WI38 (cell line): ENCODE measurements around the gene DEFB128.

Experiments
- H3K4me3 ChIP-seq: 2 replicates; pipeline ENCODE4 v1.5.1; 2011; ENCODE audit warnings: low read depth, mild to moderate bottlenecking, control low read depth, low read length
- TF ChIP-seq, protein P1 (sequence below): IDR thresholded peaks from 2 replicates; pipeline ENCODE4 v1.5.1; 2012; ENCODE audit warnings: low read depth, mild to moderate bottlenecking, control low read depth, low read length

Gene DEFB128

DNA sequence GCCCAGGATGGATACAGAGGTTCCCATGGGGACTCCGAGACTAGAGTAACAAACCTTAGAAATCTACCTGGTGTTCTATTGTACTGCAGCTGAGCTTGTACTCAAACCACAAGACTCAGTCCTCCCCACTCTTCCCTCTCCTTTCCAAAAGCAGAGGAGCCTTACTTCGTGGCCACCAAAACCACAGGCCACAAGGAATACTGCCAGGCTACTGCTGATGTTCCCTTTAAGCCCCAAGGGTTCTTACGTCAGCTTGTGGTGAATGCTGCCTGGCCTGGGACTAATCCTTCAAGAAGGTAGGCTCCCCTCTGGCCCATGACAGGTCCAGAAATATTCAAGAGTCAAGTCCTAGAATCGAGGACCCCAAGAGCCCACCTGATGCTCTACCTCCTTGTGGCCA lies 10.5 kb upstream of the DEFB128 start:
- TF ChIP-seq, protein P1, sequence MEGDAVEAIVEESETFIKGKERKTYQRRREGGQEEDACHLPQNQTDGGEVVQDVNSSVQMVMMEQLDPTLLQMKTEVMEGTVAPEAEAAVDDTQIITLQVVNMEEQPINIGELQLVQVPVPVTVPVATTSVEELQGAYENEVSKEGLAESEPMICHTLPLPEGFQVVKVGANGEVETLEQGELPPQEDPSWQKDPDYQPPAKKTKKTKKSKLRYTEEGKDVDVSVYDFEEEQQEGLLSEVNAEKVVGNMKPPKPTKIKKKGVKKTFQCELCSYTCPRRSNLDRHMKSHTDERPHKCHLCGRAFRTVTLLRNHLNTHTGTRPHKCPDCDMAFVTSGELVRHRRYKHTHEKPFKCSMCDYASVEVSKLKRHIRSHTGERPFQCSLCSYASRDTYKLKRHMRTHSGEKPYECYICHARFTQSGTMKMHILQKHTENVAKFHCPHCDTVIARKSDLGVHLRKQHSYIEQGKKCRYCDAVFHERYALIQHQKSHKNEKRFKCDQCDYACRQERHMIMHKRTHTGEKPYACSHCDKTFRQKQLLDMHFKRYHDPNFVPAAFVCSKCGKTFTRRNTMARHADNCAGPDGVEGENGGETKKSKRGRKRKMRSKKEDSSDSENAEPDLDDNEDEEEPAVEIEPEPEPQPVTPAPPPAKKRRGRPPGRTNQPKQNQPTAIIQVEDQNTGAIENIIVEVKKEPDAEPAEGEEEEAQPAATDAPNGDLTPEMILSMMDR, result no peak
- no peak overlapping the region for H3K4me3 ChIP-seq

DNA sequence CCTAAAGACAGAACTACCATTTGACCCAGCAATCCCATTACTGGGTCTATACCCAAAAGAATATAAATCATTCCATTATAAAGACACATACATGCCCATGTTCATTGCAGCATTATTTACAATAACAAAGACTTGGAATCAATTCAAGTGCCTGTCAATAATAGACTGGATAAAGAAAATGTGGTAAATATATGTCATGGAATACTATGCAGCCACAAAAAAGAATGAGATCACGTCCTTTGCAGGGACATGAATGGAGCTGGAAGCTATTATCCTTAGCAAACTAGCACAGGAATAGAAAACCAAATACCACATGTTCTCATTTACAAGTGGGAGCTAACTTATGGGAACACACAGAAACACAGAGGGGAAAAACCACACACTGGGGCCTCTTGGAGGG lies 8.7 kb upstream of the DEFB128 start:
- no peak overlapping the region for H3K4me3 ChIP-seq
- TF ChIP-seq, protein P1, result no peak

DNA sequence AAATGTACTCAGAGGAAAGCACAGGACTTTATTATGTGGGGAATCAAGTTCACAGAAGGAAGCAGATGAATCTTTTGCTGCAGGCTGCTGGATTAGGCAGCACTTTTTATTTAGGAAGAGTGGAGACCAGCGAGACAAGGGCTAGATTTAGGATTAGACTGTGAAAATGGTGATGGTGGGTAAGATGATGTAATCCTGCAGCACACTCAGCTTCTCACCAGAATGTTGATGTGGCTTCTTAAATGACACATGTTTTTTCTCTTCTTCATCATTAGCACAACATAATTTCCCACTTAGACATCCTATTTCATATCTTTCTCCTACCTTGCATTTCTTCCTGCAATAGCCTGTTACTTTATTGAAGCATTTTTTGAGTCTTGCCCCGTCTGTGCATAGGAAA lies 1.8 kb downstream of the DEFB128 start:
- TF ChIP-seq, protein P1, result no peak
- no peak overlapping the region for H3K4me3 ChIP-seq

DNA sequence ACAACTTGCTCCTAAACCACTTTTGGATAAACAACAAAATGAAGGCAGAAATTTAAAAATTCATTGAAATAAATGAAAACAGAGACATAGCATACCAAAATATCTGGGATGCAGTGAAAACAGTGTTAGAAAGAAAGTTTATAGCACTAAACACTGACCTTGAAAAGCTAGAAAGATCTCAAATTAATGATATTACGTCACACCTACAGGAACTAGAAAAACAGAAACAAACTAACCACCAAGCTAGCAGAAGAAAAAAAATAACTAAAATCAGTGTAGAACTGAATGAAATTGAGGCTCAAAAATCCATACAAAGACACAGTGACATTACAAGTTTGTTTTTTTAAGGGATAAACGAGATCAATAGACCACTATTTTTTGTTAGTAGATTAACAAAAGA lies 5.2 kb downstream of the DEFB128 start:
- H3K4me3 ChIP-seq, result no peak overlapping the region
- TF ChIP-seq, protein P1, result no peak

DNA sequence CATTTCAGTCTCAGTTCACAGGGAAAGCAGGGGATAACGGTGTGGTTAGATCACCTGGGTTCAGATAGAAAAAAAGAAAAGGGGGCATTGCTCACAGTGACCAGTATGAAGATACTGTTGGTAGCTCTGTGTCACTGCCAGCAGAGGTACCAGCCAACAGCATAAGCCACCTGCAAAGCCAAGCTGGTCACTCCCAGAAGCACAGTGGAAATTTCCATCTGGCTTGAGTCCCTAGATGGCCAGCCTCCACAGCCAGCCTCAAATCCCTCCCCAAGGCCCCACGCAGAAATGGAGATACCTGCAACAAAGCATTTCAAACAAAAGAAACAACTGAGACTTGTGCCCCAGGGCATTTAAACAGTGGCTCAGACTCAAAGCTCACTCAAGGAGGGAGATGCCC lies 20.6 kb downstream of the DEFB128 start:
- no peak overlapping the region for H3K4me3 ChIP-seq
- TF ChIP-seq, protein P1, result no peak

DNA sequence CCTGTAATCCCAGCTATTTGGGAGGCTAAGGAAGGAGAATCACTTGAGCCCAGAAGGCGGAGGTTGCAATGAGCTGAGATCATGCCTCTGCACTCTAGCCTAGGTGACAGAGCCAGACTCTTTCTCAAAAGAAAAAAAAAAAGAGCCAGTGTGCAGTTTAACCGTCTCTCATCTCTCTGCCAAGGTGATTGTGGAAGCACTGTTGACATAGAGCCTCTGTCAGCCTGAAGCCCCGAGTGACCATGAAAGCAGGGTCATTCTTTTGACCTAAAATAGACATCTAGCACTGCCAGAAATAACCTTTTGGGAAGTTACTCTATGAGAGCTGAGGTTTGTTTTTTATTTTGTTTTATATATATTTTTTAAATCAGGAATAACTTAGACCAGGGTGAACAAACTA lies 24.9 kb downstream of the DEFB128 start:
- TF ChIP-seq, protein P1, result no peak
- no peak overlapping the region for H3K4me3 ChIP-seq

DNA sequence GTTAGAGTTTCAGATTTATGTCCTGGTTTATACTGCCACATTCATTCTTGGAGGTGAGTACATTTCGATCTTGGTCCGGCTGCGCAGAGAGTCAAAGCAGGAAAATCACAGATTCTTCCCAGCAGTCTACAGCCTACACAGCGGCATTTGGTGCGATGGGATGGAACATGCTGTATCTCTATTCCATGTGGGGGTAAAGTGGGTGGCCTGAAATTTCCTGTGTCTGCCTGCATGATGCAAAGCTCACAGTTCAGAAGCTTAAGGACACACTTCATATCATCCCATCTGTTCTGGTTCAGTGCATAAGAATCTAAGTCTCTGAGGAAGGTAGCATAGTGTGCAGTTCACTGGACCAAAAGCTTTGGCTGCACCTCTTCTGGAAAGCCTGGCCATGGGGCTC lies 32.4 kb downstream of the DEFB128 start, which contains the start of gene DEFB127:
TSS of gene DEFB127 (plus strand) at position 301 of the 400 bp plus-strand sequence. CDS start at position 392, 91 bp downstream.
- TF ChIP-seq, protein P1, result no peak
- no peak within 1 kb of the TSS for H3K4me3 ChIP-seq
